ENCODE results near the gene WFS1.

WFS1 gene

DNA sequence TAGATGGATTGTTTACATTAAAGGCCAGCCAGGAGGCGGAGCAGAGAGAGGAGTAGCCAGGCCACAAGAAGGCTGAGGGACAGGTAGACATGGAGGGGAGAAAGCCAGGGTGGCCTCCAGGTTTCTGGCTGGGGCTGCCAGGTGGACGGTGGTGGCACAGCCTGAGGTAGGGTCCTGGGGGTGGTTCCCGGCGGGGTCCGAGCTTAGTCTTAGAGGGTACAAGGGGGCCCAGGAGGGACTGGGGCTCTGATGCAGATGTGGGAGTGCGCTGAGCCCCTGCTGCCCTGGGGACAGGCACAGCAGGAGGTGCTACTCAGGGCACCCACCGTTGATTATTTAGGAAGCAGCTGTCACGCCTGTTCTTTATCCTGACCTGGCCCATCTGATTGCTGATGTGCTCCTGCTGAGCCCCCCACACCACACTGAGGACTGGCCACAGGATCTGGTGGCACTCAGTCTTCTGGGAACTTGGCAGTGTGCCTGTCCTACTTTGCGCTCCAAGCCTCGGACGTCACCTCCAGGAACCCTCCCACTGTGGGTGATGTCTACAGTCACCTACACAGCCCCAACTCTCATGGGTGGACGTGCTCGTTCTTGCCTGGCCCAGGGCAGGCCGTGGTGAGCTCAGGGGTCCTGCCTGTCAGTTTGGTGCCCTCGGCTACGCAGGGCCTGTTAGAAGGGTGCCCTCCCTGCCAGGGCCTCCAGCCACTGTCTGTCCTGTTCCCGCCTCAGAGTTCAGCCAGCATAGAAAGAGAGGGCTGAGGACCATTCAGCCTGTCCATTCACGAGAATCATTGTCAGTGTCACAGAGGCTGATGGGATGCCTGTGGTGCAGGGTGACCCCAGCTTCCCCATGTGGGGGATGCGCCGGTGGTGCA lies 12.0 kb downstream of the WFS1 start:
- no peak for DNase-seq

DNA sequence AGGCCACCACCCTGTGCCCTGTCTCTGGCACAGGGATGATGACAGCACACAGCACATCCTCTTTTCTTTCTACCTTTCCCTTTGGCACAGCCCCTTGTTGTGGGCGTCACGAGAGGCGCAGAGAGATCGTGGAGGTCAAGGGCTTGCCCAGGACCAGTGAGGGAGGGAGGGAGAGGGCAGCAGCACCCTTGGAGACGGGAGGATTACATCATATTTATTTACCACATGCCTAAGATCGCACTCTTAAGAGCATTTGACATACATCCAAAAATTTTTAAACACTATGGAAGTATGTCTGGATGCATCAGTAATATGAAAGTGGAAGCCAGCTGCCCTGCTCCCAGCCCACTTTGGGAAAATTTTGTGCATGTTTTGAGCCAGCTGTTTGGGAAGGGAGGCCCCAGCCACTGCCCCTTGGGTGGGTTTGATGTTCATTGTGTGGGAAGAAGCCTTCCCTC lies 12.7 kb downstream of the WFS1 start:
- DNase-seq: no peak

DNA sequence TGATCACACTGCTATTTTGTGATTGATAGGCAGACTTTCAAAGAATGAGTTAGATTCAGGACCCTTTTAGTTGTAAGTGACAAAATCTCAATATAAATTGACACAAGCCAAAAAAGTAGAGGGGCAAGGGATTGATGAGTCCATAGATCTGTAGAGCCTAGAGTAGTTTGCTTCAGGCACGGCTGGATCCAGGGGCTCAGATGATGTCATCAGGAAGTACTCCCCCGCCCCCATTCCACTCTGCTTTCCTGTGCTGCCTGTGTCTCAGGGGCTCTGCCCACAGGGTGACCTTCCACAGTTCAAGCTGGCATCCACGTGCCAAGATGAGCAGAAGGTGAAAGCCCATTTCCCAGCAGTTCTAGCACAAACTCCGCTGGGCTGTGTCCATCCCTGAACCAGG lies 13.6 kb downstream of the WFS1 start:
- no peak for DNase-seq

DNA sequence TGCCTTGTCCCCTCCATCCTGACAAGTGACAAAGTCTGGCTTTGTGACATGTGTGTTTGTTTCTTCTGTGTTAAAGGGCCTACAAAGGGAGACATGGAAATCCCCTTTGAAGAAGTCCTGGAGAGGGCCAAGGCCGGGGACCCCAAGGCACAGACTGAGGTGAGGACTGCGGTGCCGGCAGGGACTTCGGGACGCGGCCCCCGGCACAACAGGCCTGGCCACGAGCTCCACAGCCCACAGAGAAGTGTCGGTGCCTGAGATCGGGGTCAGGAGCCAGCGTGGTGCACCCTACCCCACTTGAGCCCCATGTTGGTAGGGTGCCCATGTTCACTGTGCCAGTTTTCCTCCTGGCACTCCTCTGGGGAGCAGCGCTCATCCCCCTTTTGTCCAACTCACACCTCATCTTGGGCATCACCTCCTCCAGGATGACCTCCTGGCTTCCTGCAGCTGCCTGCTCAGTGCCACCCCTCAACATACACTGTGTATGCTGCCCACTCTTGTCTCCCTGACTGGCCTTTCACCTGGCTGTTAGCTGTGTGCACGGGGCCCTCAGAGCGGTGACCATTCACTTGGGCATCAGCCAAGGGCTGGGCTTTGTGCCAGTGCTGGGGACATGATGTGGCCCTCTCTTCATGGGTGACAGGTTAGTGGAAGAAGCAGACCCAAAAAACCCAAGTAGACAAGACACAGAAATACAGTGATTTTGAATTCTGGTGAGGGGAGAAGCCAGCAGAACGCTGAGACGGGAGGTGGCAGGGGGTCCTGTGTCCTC lies 17.6 kb downstream of the WFS1 start:
- no peak for DNase-seq

DNA sequence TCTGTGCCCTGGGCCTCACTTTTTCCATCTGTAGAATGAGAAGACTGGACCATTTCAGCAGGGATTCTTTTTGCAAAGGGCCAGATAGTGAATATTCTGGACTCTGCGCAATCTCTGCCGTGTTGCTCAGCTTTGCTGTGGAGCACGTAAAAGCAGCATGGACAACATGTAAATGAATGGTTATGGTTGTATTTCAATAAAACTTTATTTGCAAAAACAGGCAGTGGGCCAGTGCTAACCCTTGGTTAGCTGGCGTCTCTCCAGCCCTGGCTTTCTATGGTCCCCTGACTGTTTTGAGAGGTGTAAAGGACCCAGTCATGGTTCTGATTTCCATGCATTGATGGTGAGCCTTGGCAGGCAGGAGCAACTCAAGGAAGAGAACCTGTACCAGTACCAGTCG lies 18.7 kb downstream of the WFS1 start:
- no peak for DNase-seq

DNA sequence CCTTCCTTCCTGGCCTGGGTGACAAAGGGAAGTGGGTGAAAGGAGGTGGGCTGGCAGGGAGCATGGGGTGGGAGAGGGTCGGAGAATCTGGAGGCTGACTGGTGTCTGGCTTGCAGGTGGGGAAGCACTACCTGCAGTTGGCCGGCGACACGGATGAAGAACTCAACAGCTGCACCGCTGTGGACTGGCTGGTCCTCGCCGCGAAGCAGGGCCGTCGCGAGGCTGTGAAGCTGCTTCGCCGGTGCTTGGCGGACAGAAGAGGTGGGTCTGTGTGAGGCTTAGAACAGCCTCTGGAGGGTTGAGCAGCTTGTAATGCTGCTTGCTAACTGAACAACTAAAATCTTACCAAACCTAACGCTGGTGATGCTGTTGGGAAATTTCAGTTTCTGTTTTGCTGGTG lies 19.2 kb downstream of the WFS1 start:
- no peak for DNase-seq

DNA sequence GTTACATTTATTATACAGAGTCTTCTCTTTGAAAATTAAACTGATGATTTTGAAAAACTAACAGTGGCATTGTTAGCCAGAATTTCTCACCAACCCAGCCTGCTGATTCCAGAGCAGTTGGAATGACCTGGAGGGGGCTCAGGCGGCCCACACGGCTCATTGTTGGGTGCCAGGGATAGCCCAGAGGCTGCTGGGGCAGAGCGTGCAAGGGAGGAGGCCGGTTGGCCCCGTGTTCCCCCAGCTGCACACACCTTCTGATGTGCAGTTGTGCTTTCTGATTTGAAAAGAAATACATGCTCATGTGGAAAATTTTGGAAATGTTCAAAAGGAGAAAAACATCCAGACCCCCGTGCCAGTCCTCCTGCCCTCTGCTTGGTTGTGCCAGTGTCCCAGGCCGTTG lies 20.6 kb downstream of the WFS1 start:
- no peak for DNase-seq

DNA sequence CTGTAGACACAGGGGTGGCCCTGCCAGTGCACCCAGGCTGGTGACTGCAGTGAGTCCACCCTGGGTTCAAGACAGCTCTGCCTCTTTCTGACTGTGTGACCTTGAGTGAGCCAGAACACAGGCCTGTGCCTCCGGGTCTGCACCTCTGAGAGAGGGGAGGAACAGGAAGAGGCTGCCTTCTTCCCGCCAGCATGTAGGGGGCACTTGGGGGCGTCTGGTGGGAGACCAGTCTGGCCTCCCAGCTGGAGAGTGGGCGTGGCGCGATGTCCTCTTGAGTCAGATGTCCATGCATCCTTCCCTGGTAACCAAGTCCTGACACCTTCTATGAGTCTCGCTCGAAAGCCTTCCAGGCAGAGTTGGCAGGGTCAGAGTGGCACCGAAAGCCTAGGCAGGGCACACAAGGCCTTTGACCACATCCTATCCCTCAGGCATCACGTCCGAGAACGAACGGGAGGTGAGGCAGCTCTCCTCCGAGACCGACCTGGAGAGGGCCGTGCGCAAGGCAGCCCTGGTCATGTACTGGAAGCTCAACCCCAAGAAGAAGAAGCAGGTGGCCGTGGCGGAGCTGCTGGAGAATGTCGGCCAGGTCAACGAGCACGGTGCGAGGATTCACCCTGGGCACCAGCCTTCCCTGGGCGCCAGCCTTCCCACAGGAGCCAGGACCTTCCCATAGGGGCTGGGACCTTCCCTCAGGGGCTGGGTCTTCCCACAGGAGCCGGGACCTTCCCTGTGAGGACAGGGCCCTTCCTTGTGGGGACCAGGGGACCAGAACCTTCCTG lies 21.3 kb downstream of the WFS1 start:
- no peak for DNase-seq

DNA sequence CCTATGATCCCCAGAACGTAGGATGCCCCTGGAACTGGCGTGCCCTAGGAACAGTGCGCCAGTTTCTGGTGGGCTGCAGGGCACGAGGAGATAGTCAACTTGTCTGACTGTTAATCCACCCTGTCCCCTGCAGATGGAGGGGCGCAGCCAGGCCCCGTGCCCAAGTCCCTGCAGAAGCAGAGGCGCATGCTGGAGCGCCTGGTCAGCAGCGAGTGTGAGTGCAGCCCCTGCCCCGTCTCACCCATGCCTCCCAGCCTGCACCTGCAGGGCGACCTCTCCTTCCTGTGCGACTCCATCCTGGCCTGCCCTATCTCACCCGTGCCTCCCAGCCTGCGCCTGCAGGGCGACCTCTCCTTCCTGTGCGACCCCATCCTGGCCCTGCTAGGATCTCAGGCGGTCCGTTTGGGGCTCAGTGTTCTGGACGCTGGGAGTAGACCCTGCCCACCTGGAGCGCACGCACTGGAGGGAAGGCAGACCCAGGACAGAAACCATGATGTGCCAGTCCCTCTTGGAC lies 22.2 kb downstream of the WFS1 start:
- DNase-seq: no peak

DNA sequence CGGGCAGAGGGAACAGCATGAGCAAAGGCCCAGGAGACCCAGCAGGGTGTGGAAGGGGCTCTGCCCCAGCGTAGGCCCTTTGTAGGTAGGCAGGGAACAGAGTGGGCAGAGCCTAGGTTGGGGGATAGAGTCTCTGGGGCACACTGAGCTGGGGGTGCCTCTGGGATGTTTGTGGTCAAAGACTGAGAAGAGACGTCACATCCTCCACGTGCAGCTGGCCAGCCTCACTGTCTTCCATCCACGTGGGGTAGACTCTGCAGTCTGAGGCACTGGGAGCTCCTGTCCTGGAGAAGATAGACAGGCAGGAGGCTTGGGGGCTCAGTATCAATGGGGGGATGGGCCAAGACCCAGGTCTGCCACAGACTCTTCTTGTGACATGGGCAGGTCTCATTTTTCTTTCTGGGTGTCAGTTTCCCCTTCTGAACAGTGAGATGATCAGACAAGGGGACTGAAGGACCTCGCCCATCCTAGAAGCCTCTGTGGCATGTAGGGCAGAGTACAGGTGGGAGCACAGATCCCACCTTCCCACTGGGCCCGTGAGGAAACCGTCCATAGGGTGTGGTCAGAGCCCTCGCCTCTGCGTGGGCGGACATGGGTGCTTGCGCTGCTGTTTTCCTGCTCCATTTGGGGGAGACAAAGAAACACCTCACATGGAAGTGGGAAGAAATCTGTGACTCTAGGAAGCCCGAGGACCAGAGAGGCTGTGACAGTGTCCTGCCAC lies 22.9 kb downstream of the WFS1 start:
- DNase-seq: no peak

DNA sequence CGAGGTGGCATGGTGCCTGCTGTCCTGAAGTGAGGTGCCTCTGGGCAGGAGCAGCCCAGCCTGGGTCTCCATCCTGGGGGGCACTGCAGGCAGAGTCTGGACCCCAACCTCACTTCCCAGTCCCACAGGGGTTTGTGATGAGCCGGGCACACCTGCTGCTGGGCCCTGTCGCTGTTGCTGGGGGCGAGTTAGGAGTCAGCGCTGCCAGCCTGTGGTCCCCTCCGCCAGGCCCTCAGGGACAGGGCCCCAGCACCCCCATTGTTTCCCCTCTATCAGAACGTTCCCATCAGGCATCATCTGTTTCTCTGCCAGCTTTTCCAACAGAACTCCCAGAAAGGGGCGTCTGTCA lies 23.4 kb downstream of the WFS1 start:
- no peak for DNase-seq

DNA sequence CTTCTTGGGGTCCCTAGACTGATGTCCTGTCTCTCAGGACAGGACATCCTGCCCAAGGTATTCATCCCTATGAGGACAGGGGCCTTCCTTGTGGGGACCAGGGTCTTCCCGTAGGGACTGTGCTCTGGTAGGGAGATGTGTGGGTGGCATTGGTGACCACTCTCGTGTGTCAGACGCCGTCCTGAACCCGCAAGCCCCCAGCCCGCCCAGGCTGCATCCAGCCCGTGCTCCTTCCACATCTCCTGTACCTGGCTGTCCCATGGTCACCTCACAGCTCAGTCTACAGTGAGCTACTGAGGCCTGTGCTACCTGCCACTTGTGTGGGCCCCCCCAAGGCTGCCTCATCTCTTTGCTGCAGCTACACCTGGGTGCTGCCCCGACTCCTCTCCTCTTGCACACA lies 24.0 kb downstream of the WFS1 start:
- DNase-seq: no peak

DNA sequence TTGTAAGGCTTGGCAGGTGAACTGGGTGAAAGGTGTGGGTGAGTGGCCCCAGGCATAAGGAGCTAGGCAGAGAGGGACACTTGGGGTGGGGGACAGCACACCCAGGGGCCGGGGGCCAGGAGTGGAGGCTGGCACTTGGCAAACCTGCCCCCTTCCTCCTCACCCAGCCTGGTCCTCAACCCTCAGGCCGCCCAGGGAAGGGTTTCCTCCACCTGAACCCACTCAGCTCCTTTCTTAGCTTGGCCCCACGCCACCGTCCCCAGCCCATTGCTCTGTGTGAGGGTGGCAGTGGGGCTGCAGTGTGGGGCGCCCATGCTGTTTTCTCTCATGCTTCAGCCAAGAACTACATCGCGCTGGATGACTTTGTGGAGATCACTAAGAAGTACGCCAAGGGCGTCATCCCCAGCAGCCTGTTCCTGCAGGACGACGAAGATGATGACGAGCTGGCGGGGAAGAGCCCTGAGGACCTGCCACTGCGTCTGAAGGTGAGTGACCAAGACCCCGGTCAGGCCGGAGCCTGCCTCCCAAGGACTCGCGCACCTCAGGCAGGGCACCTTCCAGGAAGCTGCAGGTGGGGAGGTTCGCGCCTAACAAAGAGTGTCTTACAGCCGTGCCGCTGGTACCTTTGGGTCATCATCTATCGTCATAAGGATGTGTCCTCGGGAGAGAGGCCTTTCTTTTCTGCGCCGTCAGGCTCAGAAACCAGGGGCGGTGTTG lies 25.2 kb downstream of the WFS1 start:
- DNase-seq: no peak

DNA sequence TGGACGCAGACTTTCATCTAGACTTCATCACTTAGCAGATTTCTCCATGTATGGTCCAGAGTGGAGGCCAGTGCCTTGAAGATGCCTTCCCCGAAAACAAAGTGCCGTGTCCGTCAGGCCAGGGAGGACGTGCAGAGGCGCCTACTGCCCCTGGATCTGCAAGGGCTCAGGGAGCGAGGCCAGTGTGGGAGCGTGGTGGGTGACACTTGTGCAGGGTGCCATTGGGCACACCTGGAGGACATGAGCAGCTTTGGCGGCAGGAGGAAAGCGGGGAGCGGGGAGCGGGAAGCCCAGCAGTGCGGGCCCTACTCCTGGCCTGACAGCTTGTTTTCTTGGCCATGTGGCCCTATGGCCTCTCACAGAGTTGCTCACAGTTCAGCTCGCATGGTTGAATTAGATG lies 25.8 kb downstream of the WFS1 start:
- DNase-seq: no peak

DNA sequence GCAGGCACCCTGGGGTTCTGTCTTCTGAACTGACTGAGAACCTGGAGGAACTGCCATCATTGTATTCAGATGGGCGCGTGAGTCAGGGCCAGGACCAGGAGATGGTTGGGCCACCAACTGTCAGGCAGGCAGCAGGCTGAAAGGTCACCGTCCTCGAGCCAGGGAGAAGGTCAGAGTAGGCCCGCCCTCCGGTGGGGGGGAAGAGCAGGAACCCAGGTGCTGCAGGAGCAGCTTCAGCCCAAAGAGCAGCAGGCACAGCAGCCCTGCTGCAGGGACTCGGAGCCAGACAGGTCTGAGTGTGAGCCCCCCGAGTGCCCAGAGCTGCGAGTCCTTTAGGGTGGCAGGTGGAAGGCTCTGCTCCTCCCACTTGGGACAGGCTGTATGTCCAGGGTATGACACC lies 26.4 kb downstream of the WFS1 start:
- no peak for DNase-seq

DNA sequence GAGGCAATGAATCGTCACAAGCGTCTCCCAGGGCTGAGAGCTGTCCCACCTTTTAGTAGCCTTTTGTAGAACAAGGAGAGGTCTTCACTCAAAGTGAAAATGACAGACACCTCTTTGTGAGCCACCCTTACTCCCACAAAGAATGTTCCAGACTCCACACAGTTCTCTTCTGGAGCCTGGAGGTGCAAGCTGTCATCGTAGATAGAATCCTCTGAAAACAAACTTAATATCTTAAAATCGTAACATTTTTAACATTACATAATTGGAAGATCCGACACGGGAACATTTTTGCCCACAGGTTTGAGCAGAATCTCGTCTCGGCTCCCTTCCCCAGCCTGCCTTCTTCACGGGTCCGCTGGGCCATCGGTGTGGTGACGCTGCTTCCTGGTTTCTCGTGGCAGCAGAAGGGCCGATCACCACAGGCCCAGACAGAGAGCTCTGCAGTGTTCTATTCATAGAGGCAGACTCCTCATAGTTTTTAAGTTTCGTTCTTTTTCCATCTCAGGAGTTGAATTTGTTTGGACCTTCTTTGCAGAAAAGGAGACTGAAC lies 27.7 kb downstream of the WFS1 start:
- DNase-seq: no peak

DNA sequence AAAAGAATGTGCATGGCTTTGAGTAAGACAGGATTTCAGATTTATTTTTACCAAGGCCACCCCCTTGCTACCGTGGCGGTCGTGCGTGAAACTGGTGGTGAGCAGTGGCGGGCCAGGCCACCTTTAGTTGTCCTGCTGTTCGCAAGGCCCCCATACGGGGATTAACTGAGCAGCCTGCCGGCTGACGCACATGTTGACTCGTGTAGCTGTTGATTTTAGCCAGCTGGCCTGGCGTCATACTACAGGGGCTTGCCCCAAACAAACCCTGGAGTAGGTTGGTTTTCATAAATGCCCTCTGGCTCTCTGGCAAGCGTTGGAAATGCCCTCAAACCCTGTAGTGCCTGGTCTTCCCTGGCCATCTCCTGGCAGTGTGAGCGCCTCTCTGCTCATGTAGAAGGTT lies 28.4 kb downstream of the WFS1 start:
- no peak for DNase-seq

DNA sequence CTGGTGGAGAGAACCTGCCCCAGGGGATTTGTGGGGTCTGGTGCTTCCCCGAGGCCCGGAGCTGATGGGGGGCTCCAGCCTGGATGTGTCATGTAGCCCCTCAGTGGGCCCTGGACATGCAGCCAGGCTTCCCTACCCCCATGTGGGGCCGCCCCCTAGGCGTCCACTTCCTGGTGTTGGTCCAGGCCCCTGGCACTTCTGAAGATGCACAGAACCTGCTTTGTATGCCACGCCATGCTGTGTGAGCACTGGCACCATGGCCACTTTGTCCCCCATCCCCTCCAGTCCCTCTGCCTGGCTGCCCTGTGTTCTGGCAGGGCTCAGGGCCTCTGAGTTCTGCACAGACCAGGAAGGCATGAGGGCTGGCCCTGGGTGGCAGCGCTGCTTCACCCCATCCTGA lies 29.2 kb downstream of the WFS1 start:
- no peak for DNase-seq

DNA sequence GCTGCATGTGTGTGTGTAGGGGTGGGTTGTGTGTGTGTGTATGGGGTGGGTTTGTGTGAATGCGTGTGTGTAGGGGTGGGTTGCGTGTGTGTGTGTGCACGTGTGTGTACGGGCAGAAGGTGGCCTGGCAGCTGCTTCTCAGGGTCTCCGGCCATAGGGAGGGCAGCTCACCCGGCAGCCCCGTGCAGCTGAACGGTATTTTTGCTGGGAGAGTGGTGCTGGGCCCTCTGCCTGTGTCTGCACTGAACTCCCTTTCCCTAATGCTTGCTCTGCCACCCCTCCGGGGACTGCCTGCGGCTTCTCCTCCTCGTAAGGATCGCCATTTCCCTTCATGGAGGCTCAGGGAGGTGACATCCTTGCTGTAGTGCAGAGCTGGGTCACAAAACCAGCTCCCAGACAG lies 30.2 kb downstream of the WFS1 start:
- DNase-seq: no peak

DNA sequence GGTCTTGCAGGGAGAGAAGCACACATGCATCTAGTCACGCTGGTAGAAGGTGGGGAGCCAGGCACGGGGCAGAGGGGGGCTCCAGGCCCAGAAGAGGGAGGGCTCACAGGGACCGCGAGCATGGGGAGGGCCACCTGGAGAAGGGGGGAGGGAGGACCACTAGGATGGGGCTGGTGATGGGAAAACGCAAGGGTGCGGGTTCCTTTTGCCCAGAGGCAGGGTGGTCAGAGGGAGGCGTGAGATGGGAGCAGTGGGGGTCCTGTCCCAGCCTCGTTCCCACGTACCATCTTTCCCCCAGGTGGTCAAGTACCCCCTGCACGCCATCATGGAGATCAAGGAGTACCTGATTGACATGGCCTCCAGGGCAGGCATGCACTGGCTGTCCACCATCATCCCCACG lies 30.7 kb downstream of the WFS1 start:
- no peak for DNase-seq

DNA sequence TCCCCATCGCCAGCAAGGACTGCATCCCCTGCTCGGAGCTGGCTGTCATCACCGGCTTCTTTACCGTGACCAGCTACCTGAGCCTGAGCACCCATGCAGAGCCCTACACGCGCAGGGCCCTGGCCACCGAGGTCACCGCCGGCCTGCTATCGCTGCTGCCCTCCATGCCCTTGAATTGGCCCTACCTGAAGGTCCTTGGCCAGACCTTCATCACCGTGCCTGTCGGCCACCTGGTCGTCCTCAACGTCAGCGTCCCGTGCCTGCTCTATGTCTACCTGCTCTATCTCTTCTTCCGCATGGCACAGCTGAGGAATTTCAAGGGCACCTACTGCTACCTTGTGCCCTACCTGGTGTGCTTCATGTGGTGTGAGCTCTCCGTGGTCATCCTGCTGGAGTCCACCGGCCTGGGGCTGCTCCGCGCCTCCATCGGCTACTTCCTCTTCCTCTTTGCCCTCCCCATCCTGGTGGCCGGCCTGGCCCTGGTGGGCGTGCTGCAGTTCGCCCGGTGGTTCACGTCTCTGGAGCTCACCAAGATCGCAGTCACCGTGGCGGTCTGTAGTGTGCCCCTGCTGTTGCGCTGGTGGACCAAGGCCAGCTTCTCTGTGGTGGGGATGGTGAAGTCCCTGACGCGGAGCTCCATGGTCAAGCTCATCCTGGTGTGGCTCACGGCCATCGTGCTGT lies 31.5 kb downstream of the WFS1 start:
- DNase-seq: no peak
